Motor neuron (in vitro differentiated cells): ENCODE results near the gene DRAP1. TPM values are rescaled to one million over a fixed set of nuclear protein-coding genes. Genes with fewer than 3 reads are reported as not detected.

Experiments
- ATAC-seq, 8 experiments: fragments of 200-7000 bp; cut with Tn5 transposase; replicated peaks in 6 of 8; 2 replicates each; pipeline ENCODE4 v1.8.0; 2021; ENCODE audit warnings: mild to moderate bottlenecking in 8 of 8, moderate library complexity in 8 of 8
- H3K27ac ChIP-seq, 2 donors: fragments of 250-450 bp; sonication (Bioruptor Pico); 2 replicates each; pipeline ENCODE4 v1.9.0; 2021; ENCODE audit warnings: antibody characterized with exemption in 2 of 2, mild to moderate bottlenecking in 2 of 2, moderate library complexity in 1 of 2
- H3K4me1 ChIP-seq, 2 donors: fragments of 250-450 bp; sonication (Bioruptor Pico); replicated peaks in 1 of 2; 2 replicates each; pipeline ENCODE4 v1.6.1; 2021; ENCODE audit warnings: antibody characterized with exemption in 2 of 2, mild to moderate bottlenecking in 2 of 2, moderate library complexity in 1 of 2
- H3K4me3 ChIP-seq, 5 donors: fragments of 250-450 bp; sonication (Bioruptor Pico); 2 replicates each; pipeline ENCODE4 v1.9.0; 2021; ENCODE audit warnings: antibody characterized with exemption in 5 of 5, mild to moderate bottlenecking in 5 of 5, moderate library complexity in 4 of 5
- WGBS, 10 experiments: fragments of 450-650 bp; shearing (Covaris generic); methylation state at CpG; one replicate each; pipeline ENCODE4 v1.0.0; 2022; 5-methylcytosine and 5-hydroxymethylcytosine counted together
- in situ Hi-C, 9 experiments: fragments of 400-800 bp; cut with MboI; loops; one replicate each; pipeline ENCODE4 v1.15.0; 2021; ENCODE audit warnings: low sequenced_read_pairs in 9 of 9, low pct_unique_long_range_greater_than_20kb in 2 of 9; ENCODE audit not compliant: unreplicated experiment in 9 of 9
- total RNA-seq, 8 experiments: library from RNA; unstranded; fragments of 300-600 nt; gene quantifications; 2 replicates each; pipeline versions ENCODE4 v1.2.3 to v1.2.4, GENCODE V29; 2022

The DRAP1 gene
- total RNA-seq, 8 experiments from 2014 or later: 81.0 to 228 (median 135) TPM

GRCh38 chr11:65899356-65900124, 19.7 kb upstream of the DRAP1 start:
- in situ Hi-C loops: loop anchor here in 1 of 9 experiments (25.0 kb wide), 1 partner anchor 88 kb away; no protein-coding TSS in a partner anchor
- no peak overlapping the region for H3K27ac ChIP-seq
- peak; percentile 29 to 54 (median 46) for ATAC-seq
- H3K4me3 ChIP-seq: peak overlapping the region in 4 of 5 donors; percentile 21 to 34 (median 26)
- H3K4me1 ChIP-seq: no peaks in the 10 kb centered on the region
- 1% methylated on average over 25 of the region's 78 CpGs; no CpG with 5 or more reads in 9 of the 10 experiments for WGBS, 10 experiments

DNA sequence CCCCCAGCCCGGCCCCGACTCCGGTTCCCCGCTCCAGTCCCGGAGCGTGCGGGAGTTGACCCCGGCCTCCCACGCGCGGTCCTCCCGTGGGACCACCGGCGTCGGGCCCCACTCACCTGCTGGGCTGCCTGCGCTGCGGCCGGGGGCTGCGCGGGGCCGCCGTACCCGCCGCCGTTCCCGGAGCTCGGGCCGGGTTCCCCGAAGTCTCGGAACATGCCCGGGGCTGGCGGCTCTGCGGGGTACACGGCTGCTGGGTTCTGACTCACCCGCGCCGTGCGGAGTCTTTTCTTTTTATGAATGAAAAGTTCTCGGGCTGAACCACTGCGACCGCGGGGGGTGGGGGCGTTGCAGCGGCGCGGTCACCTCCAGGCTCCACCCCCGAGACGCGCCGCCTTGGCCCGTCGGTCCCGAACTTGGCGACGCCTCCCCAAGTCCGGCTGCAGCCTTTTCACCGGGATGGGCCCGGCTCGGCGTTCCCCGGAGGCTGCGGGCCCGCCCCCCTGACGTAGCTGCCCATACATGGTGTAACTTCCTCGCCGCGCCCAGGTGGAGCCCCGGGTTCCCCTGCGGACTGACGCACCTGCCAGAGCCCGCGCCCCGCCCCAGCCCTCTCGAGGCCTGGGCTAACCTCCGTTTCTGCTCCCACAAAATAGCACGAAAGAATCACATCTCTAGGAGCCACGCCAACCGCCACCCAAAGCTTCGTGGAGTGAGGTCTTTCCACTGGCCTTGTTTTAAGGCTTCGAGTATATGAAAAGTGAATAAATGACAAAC, 18.9 kb upstream of the DRAP1 start, which contains the start of gene FOSL1:
FOSL1 (minus strand) TSS at position 264 of the 774 bp plus-strand sequence; CDS start at position 215, 49 bp downstream.
- in situ Hi-C loops: no loop called here
- H3K4me3 ChIP-seq: peak within 1 kb of the TSS; percentile 10 to 34 (median 22)
- H3K4me1 ChIP-seq: no peaks in the 10 kb centered on the region
- ATAC-seq: peak; percentile 60 to 92 (median 88)
- WGBS, 10 experiments: 0 to 35% (median 17%) methylated on average over 1 to 7 of the region's 80 CpGs; no CpG with 5 or more reads in 5 of the 10 experiments
- no peak within 1 kb of the TSS for H3K27ac ChIP-seq

DNA sequence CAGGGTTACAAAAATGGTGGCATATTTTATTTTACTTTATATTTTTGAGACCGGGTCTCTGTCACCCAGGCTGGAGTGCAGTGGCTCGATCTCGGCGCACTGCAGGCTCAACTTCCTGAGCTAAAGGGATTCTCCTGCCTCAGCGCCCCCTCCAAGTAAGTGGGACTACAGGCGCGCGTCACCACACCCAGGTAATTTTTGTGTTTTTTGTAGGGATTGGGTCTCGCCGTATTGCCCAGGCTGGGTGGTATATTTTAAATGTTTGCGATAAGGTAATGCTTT, 18.4 kb upstream of the DRAP1 start:
- Histone ChIP-seq H3K27ac (no peak overlapping the region), H3K4me3 (peak overlapping the region in 1 of 5 donors; percentile 31), H3K4me1 (no peaks in the 10 kb centered on the region)
- in situ Hi-C loops: no loop called here
- no peak for ATAC-seq
- 29 to 100% (median 71%) methylated on average over 1 to 11 of the region's 11 CpGs; no CpG with 5 or more reads in 2 of the 10 experiments for WGBS, 10 experiments

GRCh38 chr11:65903068-65903481, 16.2 kb upstream of the DRAP1 start:
- Histone ChIP-seq H3K27ac (no peak overlapping the region), H3K4me1 (no peaks in the 10 kb centered on the region), H3K4me3 (no peak overlapping the region)
- 0 to 20% (median 0%) methylated on average over 1 to 3 of the region's 5 CpGs; no CpG with 5 or more reads in 6 of the 10 experiments for WGBS, 10 experiments
- peak in 1 of 8 experiments; percentile 2 for ATAC-seq
- in situ Hi-C loops: no loop called here

GRCh38 chr11:65903715-65904114, 15.5 kb upstream of the DRAP1 start:
- H3K4me1 ChIP-seq: no peaks in the 10 kb centered on the region
- 56 to 100% (median 80%) methylated on average over 1 to 8 of the region's 8 CpGs; no CpG with 5 or more reads in 3 of the 10 experiments for WGBS, 10 experiments
- H3K27ac ChIP-seq: no peak overlapping the region
- ATAC-seq: no peak
- no peak overlapping the region for H3K4me3 ChIP-seq
- in situ Hi-C loops: no loop called here

- Histone ChIP-seq H3K4me1 (peaks cover 0 to 1% of the 10 kb centered on the region in 2 donors), H3K27ac (no peak overlapping the region), H3K4me3 (no peak overlapping the region)
- in situ Hi-C loops: no loop called here
- WGBS, 10 experiments: 0 to 100% (median 60%) methylated on average over 1 to 3 of the region's 5 CpGs; no CpG with 5 or more reads in 1 of the 10 experiments
- peak in 2 of 8 experiments; percentile 47 to 59 for ATAC-seq
Observed at GRCh38 chr11:65906602-65907001, 12.6 kb upstream of the DRAP1 start.

GRCh38 chr11:65907878-65908277, 11.3 kb upstream of the DRAP1 start:
- Histone ChIP-seq H3K4me3 (no peak overlapping the region), H3K27ac (no peak overlapping the region), H3K4me1 (peaks cover 0 to 5% of the 10 kb centered on the region in 2 donors)
- whole genome bisulfite sequencing, 10 experiments: 80 to 96% (median 90%) methylated on average over 1 to 6 of the region's 6 CpGs; no CpG with 5 or more reads in 4 of the 10 experiments
- no peak for ATAC-seq
- in situ Hi-C loops: no loop called here

DNA sequence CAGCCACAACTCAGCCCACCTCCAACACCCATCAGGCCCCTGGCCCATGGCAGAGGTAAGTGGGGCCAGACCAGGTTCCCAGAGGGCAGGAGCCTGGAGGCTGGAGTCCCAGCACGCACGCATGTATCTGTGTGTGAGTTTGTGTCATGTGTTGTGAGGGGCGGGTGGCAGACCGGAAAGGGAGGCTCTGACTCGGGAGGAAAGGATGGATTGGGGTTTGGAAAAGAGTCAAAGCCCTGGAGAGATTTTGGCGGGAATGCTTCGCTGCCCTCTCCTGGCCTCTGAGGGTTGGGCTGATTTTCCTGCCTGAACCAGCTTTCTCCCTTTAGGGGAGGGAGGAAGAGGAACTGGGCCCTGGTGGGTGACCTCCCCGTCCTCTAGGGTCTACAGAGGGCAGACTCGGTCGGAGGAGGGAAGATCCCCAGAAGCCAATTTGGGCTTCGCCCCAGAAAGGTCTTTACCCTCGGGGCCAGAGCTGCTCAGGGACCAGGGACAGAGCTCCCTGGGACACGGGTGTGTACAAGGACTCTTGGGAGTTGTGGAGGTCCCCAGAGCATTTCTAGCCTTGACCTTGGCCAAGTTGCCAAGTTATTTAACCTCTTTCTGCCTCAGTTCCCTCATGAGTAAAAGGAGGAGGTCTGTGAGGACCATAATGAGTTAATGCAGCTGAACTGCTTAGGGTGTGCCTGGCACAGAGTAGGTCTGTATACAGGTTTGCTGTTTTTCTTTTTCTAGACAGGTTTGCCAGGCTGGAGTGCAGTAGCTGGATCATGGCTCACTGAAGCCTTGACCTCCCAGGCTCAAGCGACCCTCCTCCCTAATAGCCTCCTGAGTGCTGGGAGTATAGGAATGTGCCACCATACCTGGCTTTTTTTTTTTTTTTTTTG, 7.3 kb upstream of the DRAP1 start:
- ATAC-seq: peak in 5 of 8 experiments; percentile 10 to 68 (median 16)
- no peak overlapping the region for H3K4me3 ChIP-seq
- in situ Hi-C loops: no loop called here
- peaks cover 0 to 5% of the 10 kb centered on the region in 2 donors for H3K4me1 ChIP-seq
- H3K27ac ChIP-seq: no peak overlapping the region
- 4 to 100% (median 67%) methylated on average over 1 to 8 of the region's 14 CpGs; no CpG with 5 or more reads in 3 of the 10 experiments for WGBS, 10 experiments

DNA sequence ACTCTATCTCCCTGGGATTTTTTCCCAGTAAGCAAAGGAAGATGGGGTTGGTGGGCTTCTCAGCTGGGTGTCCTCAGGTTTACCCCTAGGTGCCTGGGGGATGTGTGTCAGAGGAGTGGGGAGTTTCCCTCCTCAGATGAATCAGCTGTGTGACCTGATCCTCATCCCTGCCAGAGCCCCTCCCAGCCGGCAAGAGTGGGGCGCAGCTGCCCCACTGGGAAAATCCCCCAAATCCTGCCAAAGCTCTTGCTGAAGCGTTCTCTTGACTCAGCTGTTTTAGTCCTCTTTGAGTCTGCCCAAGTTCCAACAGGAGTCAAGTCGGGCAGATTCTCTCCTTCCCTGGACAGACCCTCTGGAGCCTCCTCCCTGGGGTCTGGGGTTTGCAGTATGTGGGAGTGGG, 6.4 kb upstream of the DRAP1 start:
- peaks cover 6 to 11% of the 10 kb centered on the region in 2 donors for H3K4me1 ChIP-seq
- H3K27ac ChIP-seq: no peak overlapping the region
- 78 to 90% (median 88%) methylated on average over 1 to 3 of the region's 4 CpGs; no CpG with 5 or more reads in 7 of the 10 experiments for WGBS, 10 experiments
- in situ Hi-C loops: no loop called here
- H3K4me3 ChIP-seq: no peak overlapping the region
- ATAC-seq: no peak

- no peak for ATAC-seq
- peaks cover 11 to 16% of the 10 kb centered on the region in 2 donors for H3K4me1 ChIP-seq
- H3K27ac ChIP-seq: no peak overlapping the region
- H3K4me3 ChIP-seq: no peak overlapping the region
- in situ Hi-C loops: no loop called here
- 10 to 93% (median 83%) methylated on average over 2 to 8 of the region's 10 CpGs; no CpG with 5 or more reads in 6 of the 10 experiments for WGBS, 10 experiments
Observed at GRCh38 chr11:65915101-65915820, 4.0 kb upstream of the DRAP1 start.

DNA sequence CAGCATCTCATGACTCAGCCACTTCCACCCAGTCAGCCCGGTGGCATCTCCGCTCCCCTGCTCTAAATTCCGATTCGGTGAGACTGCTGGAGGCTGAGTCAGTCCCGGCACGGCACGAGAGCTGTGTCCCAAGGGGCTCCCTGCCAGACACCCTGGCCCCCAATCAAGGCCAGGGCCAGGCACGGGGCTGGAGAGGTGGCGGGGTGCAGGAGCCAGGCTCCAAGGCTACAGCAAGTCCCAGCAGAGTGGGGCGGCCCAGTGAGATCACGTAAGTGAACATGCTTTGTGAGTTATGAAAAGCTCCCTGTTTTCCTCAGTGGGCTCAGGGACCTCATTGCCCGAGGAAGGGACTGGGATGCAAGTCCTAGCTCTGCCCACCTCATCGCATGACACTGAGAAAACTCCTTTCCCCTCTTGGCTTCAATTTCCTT, 3.4 kb upstream of the DRAP1 start:
- H3K27ac ChIP-seq: no peak overlapping the region
- WGBS, 10 experiments: 3 to 100% (median 39%) methylated on average over 1 to 7 of the region's 13 CpGs; no CpG with 5 or more reads in 6 of the 10 experiments
- peaks cover 17 to 22% of the 10 kb centered on the region in 2 donors for H3K4me1 ChIP-seq
- ATAC-seq: peak in 7 of 8 experiments; percentile 23 to 48 (median 32)
- in situ Hi-C loops: no loop called here
- peak overlapping the region in 1 of 5 donors; percentile 13 for H3K4me3 ChIP-seq

DNA sequence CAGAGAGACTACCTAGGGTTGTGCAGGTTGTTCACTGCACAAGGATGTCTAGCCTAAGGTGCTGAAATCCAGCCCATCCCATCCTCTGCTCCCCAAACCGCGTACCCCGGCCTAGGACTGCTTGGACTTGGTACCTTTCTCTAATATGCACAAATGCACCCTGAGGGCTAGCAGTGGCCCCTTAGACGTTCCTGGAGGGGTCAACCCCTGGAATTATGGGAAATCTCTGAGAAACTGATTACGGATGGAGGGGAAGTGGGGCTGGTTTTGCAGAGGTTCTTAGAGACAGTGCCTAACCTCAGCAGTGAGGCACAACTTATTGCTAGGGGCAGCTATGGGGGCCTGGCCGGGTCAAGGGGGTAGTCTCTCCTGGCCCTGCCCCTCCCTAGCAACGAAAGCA, 2.8 kb upstream of the DRAP1 start:
- WGBS, 10 experiments: 0 to 88% (median 57%) methylated on average over 1 to 6 of the region's 7 CpGs; no CpG with 5 or more reads in 4 of the 10 experiments

More for the DNA sequence above, 2.8 kb upstream of the DRAP1 start:
- H3K27ac ChIP-seq: no peak overlapping the region
- in situ Hi-C loops: no loop called here
- ATAC-seq: no peak
- H3K4me1 ChIP-seq: peaks cover 17 to 23% of the 10 kb centered on the region in 2 donors
- H3K4me3 ChIP-seq: no peak overlapping the region
